DMS153 treated with DMSO at 0.1 percent for 48 hours (cell line): ENCODE data around the gene FOXO1.
A peak's percentile ranks its signal among the peaks of the same experiment; 100 is the strongest.

Experiments used
- DNase-seq: peaks from one replicate; lab custom pipeline; 2025; ENCODE audit not compliant: unreplicated experiment; lab: John Stamatoyannopoulos, UW

FOXO1 gene

DNA sequence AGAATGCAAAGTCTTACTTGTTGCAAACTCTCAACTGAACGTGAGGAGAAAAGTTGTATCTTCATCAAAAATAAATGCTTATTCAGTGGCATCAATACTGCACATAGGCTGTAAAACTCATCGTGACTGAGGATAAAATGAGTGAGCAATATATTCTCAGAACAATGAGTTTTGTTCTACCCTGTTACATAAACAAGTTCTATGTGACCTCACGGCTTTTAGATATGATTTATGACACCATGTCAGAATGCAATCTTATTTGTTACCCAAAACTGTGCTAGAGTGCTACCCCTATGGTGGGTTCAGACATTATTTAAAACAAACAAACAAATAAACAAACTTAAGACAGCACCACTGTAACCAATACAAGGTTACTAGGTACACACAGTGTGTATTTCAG, 55.4 kb downstream of the FOXO1 start:
- no peak for DNase-seq

DNA sequence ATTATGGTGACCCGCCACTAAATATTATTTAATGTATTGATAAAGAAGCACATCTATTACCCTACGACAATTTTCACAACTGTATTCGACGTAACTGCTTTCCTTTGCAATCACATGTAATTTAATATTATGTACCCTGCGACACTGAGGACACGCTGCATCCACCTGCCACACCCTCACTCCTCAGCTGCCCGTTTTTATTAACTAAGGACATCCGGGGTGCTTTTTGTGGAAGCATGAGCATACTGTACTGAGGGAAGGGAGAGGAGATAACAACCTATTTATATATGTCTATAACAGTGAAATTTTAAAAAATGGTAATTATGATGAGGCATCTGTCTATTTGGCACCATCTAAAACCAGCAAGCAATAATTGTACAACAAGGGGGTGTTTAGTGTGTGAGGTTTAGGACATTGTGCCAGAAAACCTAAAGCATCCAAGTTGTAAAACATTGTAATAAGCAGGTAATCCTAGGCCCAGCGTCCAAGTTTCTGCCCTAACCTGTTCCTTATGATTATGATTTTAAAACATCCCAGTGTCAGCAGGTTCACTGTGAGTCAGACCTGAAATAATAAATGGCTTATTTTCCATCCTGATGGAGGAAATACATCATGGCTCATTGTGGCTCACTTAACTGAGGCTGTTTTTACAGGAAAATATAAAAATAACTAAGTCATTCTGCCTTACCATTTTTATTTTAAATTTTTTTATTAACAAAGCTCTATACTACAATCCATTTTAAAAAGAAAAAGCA, 56.3 kb downstream of the FOXO1 start:
- DNase-seq = peak; percentile 53

DNA sequence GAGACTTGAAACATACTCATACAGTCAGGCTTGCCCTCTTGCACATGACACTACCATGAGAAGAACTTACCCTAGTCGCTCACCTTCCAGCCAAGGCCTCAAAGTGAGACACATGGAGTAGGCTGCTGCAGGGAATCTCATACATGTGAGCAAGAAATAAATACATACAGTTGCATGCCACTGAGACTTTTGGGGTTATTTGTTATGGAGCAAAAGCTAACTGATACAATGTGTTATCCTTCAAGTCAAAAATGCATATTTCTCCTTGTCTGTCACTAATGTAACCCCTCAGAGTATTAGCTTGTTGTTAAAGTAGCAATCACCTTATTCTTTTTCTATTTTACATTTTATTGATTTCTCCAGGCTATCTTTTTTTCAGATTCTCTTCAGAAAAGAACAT, 58.1 kb downstream of the FOXO1 start:
- no peak for DNase-seq

DNA sequence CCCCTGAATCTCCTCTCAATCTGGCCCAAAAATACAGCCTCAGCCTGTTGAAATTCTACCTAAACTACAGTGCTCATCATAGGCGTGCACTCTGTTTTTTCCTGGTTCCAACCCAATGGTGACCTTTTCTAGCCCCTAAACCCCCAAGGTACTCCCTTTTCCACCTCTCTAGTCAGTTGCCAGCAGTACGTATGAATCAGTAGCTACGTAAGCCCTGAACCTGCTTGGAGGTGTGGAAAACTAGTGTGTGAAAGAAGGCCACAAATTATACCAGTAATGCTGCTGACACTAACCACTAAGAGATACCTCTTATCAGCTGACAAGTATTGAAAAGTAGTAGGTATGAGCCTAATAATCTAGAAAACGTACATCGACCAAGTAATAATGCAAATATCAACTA, 60.9 kb downstream of the FOXO1 start:
- DNase-seq = no peak

DNA sequence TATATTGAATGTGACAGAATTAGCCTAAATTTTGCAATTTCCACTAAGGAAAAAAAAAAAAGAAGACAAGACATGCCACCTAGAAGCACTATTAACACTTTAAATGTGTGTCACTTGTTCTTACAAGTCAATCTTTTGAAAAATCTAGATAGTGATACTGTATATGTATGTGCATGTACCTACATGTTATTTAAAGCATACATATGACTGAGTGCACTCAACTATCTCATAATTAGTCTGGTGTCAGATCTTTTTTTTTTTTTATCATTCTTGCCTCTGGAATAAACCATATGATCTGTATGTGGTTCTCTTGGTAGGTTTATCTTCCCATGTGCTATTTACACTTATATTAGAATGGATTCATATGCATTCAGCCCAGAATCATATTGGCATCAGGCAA, 62.3 kb downstream of the FOXO1 start:
- no peak for DNase-seq

DNA sequence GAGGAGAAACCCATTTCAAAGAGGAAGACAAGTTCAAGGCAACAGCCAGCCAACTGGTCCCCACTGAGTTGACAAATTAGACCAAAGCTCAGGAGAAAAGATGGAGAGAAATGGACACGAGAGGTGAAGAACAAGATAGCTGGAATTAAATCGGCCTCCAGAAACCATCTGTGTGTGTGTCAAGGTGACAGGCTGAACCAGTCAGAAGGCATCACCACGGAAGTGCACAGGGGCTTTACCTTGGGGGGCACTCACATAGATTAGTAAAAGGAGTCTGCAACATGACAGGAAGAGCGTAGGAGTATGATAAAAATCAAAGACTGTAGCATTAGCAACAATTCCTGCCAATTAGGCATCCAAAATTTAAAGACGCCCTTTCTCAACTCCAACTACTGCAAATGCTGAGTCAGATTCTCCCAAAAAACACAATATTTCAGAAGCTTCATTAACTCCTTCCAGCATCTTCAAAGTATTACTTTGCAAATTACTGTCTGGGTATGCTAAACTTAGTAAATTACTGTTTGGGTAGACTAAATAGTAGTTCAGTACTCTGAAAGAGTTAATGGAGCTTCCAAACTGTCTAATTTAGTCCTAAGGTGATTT, 66.2 kb downstream of the FOXO1 start:
- DNase-seq = no peak

DNA sequence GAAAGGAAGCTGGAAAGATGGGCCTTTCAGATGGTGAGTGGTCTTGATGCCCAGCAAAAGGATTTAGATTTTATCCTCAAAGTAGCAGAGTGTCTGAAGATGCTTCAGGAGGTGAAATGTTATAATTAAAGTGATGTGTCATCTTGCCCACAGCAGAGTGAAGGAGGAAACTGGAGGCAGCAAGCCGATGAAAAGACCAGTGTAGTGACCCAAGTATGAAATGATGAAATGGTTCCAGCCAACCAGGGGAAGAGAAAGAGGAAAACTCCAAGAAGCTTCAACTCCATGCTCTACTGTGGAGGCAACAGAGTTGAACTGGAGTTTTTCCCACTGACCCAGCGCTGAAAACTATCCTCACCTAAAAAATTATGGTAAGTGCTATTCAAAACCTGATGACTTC, 66.7 kb downstream of the FOXO1 start:
- no peak for DNase-seq

DNA sequence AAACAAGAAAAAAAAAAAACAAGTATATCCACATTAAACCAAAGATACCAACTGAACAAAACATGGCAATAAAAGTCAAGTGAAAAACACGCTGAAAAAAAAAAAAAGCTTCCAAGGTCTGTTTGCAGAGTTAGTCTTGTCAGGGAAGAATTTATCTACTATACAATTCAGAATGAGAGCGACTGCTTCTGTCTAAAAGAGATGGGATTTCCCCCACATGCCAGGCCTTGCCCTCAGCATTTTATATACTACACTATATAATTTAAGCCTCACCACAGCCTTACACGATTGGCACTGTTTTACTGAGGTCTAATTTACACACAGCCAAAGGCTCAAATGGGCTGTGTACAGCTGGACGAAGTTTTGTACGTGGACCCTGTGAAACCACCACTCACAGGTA, 67.3 kb downstream of the FOXO1 start:
- DNase-seq = no peak

DNA sequence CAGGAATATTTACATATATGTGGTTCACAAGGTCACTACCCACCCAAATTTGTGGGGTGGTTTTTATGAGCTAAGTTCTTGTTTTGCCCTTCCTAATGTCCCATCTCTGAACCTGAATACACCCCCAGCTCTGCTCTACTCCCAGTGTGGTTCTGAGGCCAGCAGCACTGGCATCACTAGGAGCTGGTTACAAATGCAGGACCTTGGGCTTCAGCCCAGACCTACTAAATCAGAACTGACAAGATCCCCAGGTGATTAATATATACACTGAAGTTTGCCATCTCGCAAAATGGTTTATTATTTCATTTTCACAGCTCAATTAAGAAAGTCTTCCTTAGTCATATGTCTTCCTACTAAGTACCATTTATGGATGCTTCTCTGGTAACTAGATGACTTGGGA, 67.9 kb downstream of the FOXO1 start:
- DNase-seq = no peak

DNA sequence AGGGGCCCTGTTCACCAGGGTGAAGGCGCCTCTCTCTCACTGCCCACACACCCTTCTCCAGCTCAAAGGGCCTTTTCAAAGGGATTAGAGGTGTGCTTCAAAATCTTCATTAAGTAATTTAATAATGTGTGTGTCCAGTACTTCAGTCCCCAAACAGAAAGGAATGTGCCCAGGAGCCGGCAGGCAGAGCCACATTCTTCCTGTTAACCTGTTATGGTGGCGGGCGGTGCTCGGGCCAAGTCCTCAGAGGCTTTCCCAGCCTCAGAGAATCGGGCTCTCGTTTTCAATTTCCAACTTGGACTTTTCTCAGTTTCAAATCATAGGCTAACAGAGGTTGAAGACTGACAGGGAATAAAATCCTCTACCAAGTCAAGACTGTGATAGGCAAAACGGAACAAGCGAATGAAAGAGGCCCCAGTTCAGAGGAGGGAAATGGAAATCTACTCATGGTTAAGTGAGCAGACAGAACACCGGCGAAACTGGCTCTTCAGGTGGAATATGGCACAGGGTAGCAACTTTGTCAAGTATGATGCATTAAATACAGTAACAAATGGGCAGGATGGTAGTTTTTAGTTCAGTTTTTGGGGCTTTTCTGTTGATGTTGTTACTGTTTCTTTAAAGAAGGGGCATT, 68.6 kb downstream of the FOXO1 start:
- DNase-seq = no peak

DNA sequence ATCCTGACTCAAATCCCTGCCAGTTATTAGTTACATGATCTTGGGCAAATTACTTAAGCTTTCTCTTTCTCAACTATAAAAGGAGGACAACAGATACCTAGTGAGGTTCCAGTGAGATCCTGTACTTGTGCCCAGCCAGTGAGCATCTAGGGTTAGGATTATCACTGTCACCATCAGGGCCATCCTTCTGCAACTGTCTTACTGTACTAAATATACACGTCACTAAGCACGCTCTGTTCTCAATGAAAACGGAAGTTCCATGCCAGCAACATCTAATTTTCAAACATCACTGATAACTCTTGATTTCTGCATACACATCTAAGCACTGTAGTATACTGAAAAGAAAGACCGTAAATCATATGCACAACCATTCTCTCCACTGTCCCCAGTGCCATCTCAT, 70.0 kb downstream of the FOXO1 start:
- DNase-seq = no peak

DNA sequence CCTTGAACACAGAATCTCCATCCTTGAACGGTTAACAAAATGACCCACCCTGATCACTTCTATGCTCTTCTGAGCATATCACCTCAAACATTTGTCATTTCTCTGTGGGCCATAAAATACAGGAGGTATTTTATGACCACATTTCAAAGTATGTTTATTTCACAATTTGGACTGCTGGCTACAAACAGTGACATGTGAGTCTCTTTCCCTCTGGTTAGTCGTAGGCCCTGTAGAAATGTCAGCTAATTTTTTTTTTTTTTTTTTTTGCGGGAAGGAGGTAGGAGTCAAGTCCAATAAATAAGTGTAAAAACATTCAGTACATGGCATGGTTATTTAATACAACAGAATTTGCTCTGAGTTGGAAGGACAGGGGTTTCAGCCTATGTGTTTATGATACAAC, 70.7 kb downstream of the FOXO1 start:
- no peak for DNase-seq

DNA sequence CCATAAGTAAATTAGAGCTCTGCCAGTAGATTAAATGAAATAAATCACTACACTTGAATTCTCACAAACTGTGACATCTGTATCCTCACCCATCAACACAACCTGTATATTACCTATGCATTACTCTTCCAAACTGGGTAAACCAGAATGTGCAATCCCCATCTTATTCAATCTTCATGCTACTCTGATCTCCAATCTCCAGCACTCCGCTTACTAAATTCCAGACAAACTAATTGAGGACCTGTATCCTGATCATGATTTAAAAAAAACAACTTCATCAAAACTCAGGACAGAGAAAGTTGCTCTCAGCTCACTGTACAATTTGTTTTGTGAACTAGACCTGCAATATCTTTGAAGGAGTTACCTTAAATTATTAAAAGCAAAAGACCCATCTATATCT, 74.4 kb downstream of the FOXO1 start:
- no peak for DNase-seq

DNA sequence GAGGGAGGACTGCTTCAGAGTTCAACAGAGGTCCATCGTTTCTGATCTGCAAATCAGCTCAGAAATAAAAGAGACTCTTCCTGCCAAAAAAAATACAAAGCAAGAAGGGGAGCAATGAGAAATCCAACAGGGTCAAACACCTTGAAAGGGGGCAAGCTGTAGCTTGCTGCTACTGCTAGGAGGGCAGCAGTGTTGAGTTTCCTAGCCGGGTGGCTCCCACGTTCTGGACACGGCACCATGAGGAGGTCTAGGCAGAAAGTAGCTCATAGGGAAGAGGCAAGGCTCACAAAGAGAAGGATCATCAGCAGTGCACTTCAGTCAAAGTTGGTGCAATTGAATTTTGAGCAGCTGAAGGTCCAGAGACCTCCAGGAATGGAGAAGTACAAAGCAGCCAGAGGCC, 75.3 kb downstream of the FOXO1 start:
- no peak for DNase-seq

DNA sequence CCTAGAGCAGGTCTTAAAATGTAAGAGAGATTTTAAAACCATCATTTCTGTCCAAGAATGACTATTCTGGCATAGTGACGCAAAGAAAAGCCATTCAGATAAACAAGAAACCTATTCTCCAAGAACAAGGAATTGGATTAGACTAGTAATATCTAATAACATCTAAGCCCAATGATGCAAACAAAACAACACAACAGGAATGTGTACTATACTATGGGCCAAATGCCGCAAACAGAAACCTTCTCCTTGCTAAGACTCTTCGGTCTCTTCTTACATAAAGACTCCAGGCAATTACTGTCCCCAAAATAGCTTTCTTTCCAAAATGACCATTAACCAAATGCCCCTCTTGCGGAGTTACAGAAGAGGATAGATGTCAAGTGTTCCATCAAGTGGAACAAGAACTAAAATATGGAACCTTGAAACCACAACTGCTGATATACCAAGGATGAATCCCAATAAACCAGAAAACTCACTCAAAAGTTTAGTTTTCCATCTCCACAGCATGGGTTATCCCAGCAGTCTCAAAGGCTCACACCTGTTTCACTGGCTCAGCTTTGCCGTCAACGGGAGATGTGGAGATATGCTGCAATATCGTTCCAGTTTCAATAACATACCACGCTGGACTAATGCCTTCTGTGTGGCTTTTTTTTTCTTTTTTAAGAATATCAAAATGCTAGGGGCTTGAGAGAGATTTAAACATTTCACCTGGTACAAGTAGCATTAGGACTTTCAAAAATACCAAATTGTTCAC, 76.2 kb downstream of the FOXO1 start:
- DNase-seq = no peak

DNA sequence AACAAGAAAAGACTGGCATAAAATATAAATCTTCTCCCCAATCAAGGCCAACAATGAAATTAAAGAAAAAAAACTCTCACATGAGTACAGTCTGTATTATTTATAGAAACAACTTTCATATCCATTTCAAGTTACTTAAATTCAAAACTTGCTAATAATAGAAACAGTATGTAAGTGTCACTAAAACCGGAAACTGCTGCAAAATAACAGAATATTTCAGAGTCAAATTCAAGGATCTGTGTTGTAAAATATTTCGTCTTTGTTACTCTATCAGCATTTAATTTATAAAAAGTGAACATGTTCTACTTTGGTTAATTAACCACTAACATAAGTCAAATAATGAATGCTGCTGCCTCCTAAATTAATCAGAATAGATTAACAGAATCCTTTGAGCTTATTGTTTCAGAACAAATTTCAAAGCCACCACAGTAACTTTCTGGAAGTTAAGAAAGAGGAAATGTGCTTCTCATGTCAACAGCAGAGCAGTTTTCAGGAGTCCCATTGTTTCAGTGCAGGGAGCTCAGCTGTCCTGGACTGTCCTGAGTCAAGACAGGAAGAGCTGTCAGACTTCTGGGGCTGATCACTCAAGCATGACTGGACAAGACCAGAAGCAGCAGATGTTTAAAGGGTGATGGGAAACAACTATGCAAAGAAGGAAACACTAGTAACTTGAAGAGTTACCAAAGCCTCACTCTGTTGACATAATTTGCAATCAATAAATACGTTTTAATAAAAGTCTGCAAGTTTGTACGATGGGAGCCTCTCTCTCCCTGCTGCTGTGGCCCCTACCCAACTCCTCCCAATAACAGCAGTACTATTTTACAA, 76.9 kb downstream of the FOXO1 start:
- DNase-seq = no peak

DNA sequence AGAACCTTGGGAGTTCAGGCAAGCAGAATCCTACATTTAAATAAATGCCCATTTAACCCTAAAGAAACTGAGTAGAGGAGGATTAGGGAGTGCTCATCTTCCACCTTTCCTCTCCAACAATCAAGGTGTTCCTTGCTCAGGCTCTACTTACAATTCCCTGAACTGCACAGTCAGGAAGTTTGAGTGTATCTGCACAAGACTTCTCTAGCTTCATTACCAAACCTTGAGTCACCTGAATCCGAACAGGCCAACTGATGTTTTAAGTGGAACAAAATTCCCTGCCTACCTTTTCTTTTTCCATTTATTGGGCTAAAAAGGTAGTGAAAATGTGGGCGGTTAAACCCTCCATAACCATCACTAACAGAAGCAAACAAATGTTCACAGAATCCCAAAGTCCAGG, 78.3 kb downstream of the FOXO1 start:
- no peak for DNase-seq

DNA sequence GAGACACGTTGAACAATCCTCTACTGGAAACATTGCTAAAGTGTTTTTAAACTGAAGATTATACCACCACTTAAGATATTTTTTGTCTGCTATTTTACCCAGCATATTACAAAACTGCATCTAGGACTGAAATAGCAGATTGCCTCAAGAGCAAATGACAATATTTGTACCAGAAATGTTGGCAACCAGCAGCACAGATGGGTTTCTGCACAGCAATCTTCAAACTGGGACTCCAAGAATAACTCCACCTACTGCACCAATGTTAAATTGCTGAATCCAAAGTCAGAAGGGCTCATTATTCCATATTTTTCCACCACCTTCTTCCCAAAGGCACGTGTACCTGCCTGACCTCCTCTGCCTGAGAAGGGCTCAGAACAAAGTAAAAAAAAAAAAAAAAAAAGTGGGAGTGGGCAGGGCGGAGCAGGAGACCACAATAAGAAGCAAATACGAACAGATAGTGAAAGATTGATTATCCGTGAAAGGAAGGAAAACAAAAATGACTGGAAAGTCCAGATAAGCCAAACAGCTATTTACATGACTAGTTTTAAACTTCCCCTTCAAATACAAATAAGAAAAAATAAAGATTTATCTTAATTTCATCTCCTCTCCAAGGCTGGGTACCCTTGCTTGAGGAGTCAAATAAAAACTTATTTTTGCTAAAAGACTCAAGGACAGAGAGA, 79.4 kb downstream of the FOXO1 start:
- DNase-seq = no peak

DNA sequence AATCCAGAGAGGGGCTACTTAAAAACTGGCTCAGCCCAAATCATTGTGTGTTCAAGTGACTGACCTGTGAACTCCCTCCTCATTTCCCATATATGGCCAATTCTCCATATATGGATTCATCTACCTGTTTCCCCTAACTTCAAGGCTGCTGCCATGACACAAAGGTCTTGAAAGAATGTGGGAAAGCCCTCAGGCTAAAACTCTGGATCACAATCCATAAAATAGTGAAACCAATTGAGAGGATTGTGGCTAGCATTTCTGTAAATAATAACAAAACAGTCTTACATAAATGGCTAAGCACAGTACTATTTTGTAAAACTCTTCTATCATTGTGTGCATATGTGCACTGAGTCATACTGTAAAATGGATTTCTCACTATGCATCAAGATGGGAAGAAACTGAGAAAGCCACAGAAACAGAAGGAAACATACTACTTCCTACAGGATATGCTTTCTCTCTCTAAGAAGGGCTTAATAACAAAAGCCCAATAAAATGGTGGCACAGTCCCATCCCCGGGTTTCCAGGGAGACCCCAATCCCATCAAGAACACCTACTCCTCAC, 80.5 kb downstream of the FOXO1 start:
- DNase-seq = no peak

DNA sequence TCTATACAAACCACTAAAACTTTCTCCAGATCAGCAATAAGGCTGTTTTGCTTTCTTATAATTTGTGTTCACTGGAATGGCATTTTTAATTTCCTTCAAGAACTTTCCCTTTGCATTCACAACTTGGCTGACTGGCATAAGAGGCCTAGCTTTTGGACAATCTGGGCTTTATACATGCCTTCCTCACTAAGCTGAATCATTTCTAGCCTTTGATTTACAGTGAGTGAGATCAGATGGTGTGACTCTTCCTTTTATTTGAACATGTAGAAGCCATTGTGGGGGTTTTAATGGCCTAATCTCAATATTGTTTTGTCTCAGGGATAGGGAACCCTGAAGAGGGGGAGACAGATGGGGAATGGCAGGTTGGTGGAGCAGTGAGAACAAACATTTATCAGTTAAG, 82.7 kb downstream of the FOXO1 start:
- no peak for DNase-seq
